ENCODE measurements around the gene KRT27.

DNA sequence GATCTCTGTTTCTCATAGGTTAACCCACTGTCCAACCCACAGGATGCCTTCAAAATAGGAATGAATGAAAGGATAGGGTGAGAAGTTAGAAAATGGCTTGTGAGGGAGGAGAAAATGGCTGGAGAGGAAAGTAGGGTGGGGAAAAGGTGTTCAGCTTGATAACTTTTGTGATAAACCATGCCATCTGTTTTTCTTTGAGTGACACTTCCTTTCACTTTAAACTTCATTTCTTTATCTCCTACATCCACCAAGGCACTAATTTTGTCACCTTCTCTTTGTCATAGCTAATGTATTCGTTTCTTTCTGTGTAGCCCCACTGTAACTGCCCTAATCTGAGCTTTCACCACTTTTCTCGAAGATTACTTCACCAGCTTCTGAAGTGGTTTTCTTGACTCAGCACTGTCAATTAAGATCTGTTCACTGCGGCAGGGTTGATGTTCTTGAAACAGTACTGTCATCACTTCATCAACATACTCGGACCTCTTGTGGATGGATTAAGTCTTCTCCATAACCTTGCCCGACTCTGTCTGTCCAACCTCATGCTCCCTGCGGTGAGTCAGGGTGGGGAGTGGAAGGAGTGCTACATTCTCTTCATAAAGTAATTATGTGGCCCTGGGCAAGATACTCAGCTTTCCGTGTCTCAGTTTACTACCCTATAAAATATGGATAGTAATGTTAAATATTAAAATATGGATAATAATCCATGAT is 45.5 kb upstream of the KRT27 start:
- TF ChIP-seq, protein P1, sequence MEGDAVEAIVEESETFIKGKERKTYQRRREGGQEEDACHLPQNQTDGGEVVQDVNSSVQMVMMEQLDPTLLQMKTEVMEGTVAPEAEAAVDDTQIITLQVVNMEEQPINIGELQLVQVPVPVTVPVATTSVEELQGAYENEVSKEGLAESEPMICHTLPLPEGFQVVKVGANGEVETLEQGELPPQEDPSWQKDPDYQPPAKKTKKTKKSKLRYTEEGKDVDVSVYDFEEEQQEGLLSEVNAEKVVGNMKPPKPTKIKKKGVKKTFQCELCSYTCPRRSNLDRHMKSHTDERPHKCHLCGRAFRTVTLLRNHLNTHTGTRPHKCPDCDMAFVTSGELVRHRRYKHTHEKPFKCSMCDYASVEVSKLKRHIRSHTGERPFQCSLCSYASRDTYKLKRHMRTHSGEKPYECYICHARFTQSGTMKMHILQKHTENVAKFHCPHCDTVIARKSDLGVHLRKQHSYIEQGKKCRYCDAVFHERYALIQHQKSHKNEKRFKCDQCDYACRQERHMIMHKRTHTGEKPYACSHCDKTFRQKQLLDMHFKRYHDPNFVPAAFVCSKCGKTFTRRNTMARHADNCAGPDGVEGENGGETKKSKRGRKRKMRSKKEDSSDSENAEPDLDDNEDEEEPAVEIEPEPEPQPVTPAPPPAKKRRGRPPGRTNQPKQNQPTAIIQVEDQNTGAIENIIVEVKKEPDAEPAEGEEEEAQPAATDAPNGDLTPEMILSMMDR (IDR thresholded peaks at IDR 0.05): no peak
- TF ChIP-seq POLR2A (IDR thresholded peaks at IDR 0.05): no peak
- TF ChIP-seq EP300 (IDR thresholded peaks at IDR 0.05): no peak
- no peak for TF ChIP-seq POLR2AphosphoS5 (IDR thresholded peaks at IDR 0.05)

Data from stomach (tissue), 4 donors.